ENCODE results near the gene COPZ2. TPM values are rescaled to one million over a fixed set of nuclear protein-coding genes. Genes with fewer than 3 reads are reported as not detected.
"Not testable (repeated sequence)": the region's sequence is repeated elsewhere in the genome, so short reads cannot be mapped to it uniquely, and the experiment has no call there.

The COPZ2 gene
- total RNA-seq, 1 experiment from 2014 or later, result not detected

DNA sequence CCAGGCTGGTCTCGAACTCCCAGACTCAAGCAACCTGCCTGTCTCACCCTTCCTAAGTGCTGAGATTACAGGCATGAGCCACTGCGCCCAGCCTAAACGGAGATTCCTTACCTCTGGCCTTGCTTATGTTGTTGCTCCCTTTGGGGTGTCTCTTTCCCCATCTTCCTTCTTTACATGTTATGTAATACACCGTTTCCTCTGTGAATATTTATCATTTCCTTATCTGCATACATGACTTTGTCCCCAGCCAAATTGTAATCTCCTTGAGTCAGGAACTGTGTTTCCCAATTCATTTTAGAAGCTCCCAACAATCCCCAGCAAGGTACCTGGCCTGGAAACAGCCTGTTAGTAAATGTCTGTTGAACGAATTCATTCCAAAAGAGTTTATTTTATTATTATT is 15.7 kb downstream of the COPZ2 start:
- TF ChIP-seq CTCF (conservative IDR thresholded peaks at IDR 0.05; ENCODE audit: low read depth, low read length), result no peak
- no peak for TF ChIP-seq EZH2 (IDR thresholded peaks at IDR 0.05; ENCODE audit: borderline replicate concordance, low read depth, low read length, poor library complexity, severe bottlenecking)
- intact Hi-C loops (cut with micrococcal nuclease; ENCODE audit: unreplicated experiment), result loop anchor here (10.0 kb wide), 1 partner anchor 353 kb away; no protein-coding TSS in a partner anchor
- no TSS peak for BruUV-seq (replicated peaks)
- no peak overlapping the region for H3K4me3 ChIP-seq (ENCODE audit: low read depth, low read length, poor library complexity, severe bottlenecking)
- peaks cover 53% of the 10 kb centered on the region for H3K4me1 ChIP-seq (ENCODE audit: insufficient read depth, low read length, poor library complexity, severe bottlenecking)
- H3K27me3 ChIP-seq (replicated peaks; ENCODE audit: insufficient read depth, low read depth, low read length, poor library complexity), result no peaks in the 10 kb centered on the region
- no peaks in the 10 kb centered on the region for H3K36me3 ChIP-seq (ENCODE audit: insufficient read depth, low read length, poor library complexity, severe bottlenecking)
- DNase-seq (ENCODE audit: low spot score), result peak; percentile 84
- H3K27ac ChIP-seq (ENCODE audit: low read depth, low read length, poor library complexity, severe bottlenecking), result peak overlapping the region; percentile 55
- no peaks in the 10 kb centered on the region for H3K9me3 ChIP-seq (ENCODE audit: low read depth, low read length, poor library complexity, severe bottlenecking)
- POLR2A ChIA-PET (ENCODE audit: low non-redundant PET), result no interaction called here
- CTCF ChIA-PET, result interaction anchor here (1.5 kb wide), 1 partner anchor 44 kb away, joined by 4 read pairs; no protein-coding TSS in a partner anchor

- H3K4me3 ChIP-seq (ENCODE audit: low read depth, low read length, poor library complexity, severe bottlenecking); BruUV-seq (replicated peaks); H3K36me3 ChIP-seq (ENCODE audit: insufficient read depth, low read length, poor library complexity, severe bottlenecking); H3K9me3 ChIP-seq (ENCODE audit: low read depth, low read length, poor library complexity, severe bottlenecking); POLR2A ChIA-PET (ENCODE audit: low non-redundant PET); H3K27me3 ChIP-seq (replicated peaks; ENCODE audit: insufficient read depth, low read depth, low read length, poor library complexity); DNase-seq (ENCODE audit: low spot score): not testable (repeated sequence)
- CTCF ChIA-PET, result interaction anchor here (0.9 to 2.3 kb wide), 10 partner anchors 14 to 71 kb away, joined by 3 to 45 read pairs (median 6); partner anchors contain the start of gene CDK5RAP3
- H3K27ac ChIP-seq (ENCODE audit: low read depth, low read length, poor library complexity, severe bottlenecking), result peak overlapping the region; percentile 41
- H3K4me1 ChIP-seq (ENCODE audit: insufficient read depth, low read length, poor library complexity, severe bottlenecking), result peaks cover 64% of the 10 kb centered on the region
- intact Hi-C loops (cut with micrococcal nuclease; ENCODE audit: unreplicated experiment), result loop anchor here (1.0 to 5.0 kb wide), 3 partner anchors 39 to 175 kb away; partner anchors contain the start of gene SCRN2
Observed at GRCh38 chr17:48017817-48018158, 19.8 kb downstream of the COPZ2 start.

GRCh38 chr17:48016112-48016511 is 21.5 kb downstream of the COPZ2 start:
- H3K9me3 ChIP-seq (ENCODE audit: low read depth, low read length, poor library complexity, severe bottlenecking), result no peaks in the 10 kb centered on the region
- ChIA-PET CTCF (interaction anchor here (0.6 to 1.5 kb wide), 3 partner anchors 38 to 475 kb away, joined by 3 to 6 read pairs (median 4); no protein-coding TSS in a partner anchor), POLR2A (ENCODE audit: low non-redundant PET) (no interaction called here)
- TF ChIP-seq CTCF (conservative IDR thresholded peaks at IDR 0.05; ENCODE audit: low read depth, low read length) (no peak), EZH2 (IDR thresholded peaks at IDR 0.05; ENCODE audit: borderline replicate concordance, low read depth, low read length, poor library complexity, severe bottlenecking) (no peak)
- DNase-seq (ENCODE audit: low spot score), result no peak
- BruUV-seq (replicated peaks), result no TSS peak
- H3K4me3 ChIP-seq (ENCODE audit: low read depth, low read length, poor library complexity, severe bottlenecking), result no peak overlapping the region
- H3K27ac ChIP-seq (ENCODE audit: low read depth, low read length, poor library complexity, severe bottlenecking), result peak overlapping the region; percentile 31
- no peaks in the 10 kb centered on the region for H3K36me3 ChIP-seq (ENCODE audit: insufficient read depth, low read length, poor library complexity, severe bottlenecking)
- intact Hi-C loops (cut with micrococcal nuclease; ENCODE audit: unreplicated experiment), result loop anchor here (5.0 kb wide), 1 partner anchor 174 kb away; the partner anchor contains the start of gene SCRN2
- no peaks in the 10 kb centered on the region for H3K27me3 ChIP-seq (replicated peaks; ENCODE audit: insufficient read depth, low read depth, low read length, poor library complexity)
- H3K4me1 ChIP-seq (ENCODE audit: insufficient read depth, low read length, poor library complexity, severe bottlenecking), result peaks cover 62% of the 10 kb centered on the region

- ChIA-PET CTCF (interaction anchor here (2.1 kb wide), 1 partner anchor 36 kb away, joined by 23 read pairs; no protein-coding TSS in a partner anchor), POLR2A (ENCODE audit: low non-redundant PET) (no interaction called here)
- H3K36me3 ChIP-seq (ENCODE audit: insufficient read depth, low read length, poor library complexity, severe bottlenecking), result no peaks in the 10 kb centered on the region
- no TSS peak for BruUV-seq (replicated peaks)
- TF ChIP-seq EZH2 (IDR thresholded peaks at IDR 0.05; ENCODE audit: borderline replicate concordance, low read depth, low read length, poor library complexity, severe bottlenecking) (no peak), CTCF (conservative IDR thresholded peaks at IDR 0.05; ENCODE audit: low read depth, low read length) (no peak)
- H3K4me1 ChIP-seq (ENCODE audit: insufficient read depth, low read length, poor library complexity, severe bottlenecking), result peaks cover 65% of the 10 kb centered on the region
- H3K27ac ChIP-seq (ENCODE audit: low read depth, low read length, poor library complexity, severe bottlenecking), result peak overlapping the region; percentile 83
- no peaks in the 10 kb centered on the region for H3K27me3 ChIP-seq (replicated peaks; ENCODE audit: insufficient read depth, low read depth, low read length, poor library complexity)
- intact Hi-C loops (cut with micrococcal nuclease; ENCODE audit: unreplicated experiment), result loop anchor here (5.0 kb wide), 1 partner anchor 172 kb away; the partner anchor contains the start of gene SCRN2
- H3K4me3 ChIP-seq (ENCODE audit: low read depth, low read length, poor library complexity, severe bottlenecking), result no peak overlapping the region
- H3K9me3 ChIP-seq (ENCODE audit: low read depth, low read length, poor library complexity, severe bottlenecking), result no peaks in the 10 kb centered on the region
- peak; percentile 91 for DNase-seq (ENCODE audit: low spot score)
Observed at GRCh38 chr17:48014595-48015111, 22.9 kb downstream of the COPZ2 start.
